ENCODE results near the gene RIPPLY3. TPM values are rescaled to one million over a fixed set of nuclear protein-coding genes. Genes with fewer than 3 reads are reported as not detected.

RIPPLY3 gene
- total RNA-seq, 1 donor from 2014 or later, result not detected

DNA sequence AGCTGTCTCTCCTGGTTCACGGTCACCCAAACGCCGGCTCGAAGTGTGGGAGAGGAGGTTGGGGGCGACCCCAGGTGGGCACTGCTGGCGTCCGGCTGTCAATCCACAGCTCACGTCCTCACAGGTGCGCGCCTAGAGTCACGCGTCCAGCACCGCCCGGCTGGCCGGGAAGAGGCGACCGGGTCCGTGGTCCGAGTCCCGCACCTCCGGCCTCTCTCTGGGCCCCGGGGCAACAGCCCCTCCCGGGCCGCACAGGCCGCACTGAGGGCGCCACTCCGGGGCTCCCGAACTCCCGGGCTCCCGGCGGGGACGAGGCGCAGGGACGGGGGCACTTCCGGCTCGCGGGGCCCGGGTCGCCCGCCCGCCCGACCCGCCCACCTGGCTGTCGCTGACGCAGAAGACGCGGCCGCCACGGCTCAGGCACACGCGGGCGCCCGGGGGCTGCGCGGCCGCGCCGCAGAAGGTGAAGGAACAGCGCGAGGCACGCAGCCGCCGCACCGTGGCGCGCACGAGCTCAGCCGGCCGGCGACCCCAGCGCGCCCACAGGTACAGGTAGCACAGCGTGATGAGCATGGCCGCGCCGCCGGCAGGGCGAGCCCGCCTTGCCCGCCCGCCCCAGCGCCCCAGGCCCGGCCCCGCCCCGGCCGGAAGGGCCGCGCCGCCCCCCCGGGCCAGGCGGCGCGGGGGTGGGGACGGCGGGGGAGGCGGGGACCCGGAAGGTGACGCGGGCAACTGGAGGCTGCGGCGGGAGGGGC, 40.3 kb upstream of the RIPPLY3 start, which contains the start of gene HLCS:
Gene HLCS (minus strand): TSS at position 604 of the 755 bp plus-strand sequence. CDS start 31 bp downstream, at position 573.
- peaks cover 10% of the 10 kb centered on the region for H3K79me2 ChIP-seq (ENCODE audit: insufficient read depth, low read length)
- H3K9me3 ChIP-seq (ENCODE audit: insufficient read depth, low read depth, low read length), result no peaks in the 10 kb centered on the region
- Mint-ChIP-seq H3K36me3 (ENCODE audit: low read depth, unreplicated experiment) (peaks cover 6% of the 10 kb centered on the region), H3K4me3 (ENCODE audit: unreplicated experiment) (peak within 1 kb of the TSS; percentile 89), H3K27ac (ENCODE audit: unreplicated experiment) (peak within 1 kb of the TSS; percentile 31), H3K4me1 (ENCODE audit: low read depth, unreplicated experiment) (peaks cover 6% of the 10 kb centered on the region), H3K9me3 (ENCODE audit: unreplicated experiment) (no peaks in the 10 kb centered on the region), H3K27me3 (ENCODE audit: low read depth, unreplicated experiment) (no peaks in the 10 kb centered on the region)
- H3K4me1 ChIP-seq (ENCODE audit: insufficient read depth, low read length), result no peaks in the 10 kb centered on the region
- FAIRE-seq (no peak), DNase-seq (ENCODE audit: low read depth) (peak; percentile 31)
- peak within 1 kb of the TSS; percentile 87 for H3K4me2 ChIP-seq (ENCODE audit: low read length)
- H4K20me1 ChIP-seq (ENCODE audit: insufficient read depth, low read length), result no peaks in the 10 kb centered on the region
- peak within 1 kb of the TSS; percentile 83 for H3K9ac ChIP-seq (ENCODE audit: low read length)
- H3K27me3 ChIP-seq (ENCODE audit: insufficient read depth, low read length), result no peaks in the 10 kb centered on the region
- H3K4me3 ChIP-seq (ENCODE audit: insufficient read depth, low read depth, low read length), result peak within 1 kb of the TSS; percentile 65
- TF ChIP-seq, protein P1, sequence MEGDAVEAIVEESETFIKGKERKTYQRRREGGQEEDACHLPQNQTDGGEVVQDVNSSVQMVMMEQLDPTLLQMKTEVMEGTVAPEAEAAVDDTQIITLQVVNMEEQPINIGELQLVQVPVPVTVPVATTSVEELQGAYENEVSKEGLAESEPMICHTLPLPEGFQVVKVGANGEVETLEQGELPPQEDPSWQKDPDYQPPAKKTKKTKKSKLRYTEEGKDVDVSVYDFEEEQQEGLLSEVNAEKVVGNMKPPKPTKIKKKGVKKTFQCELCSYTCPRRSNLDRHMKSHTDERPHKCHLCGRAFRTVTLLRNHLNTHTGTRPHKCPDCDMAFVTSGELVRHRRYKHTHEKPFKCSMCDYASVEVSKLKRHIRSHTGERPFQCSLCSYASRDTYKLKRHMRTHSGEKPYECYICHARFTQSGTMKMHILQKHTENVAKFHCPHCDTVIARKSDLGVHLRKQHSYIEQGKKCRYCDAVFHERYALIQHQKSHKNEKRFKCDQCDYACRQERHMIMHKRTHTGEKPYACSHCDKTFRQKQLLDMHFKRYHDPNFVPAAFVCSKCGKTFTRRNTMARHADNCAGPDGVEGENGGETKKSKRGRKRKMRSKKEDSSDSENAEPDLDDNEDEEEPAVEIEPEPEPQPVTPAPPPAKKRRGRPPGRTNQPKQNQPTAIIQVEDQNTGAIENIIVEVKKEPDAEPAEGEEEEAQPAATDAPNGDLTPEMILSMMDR (IDR thresholded peaks at IDR 0.05; ENCODE audit: insufficient read depth, low read depth, low read length), result no peak
- no peak for TF ChIP-seq EZH2 (IDR thresholded peaks at IDR 0.05; ENCODE audit: insufficient read depth, low read length)
- no peaks in the 10 kb centered on the region for H3K36me3 ChIP-seq (ENCODE audit: insufficient read depth, low read length)
- peak within 1 kb of the TSS; percentile 80 for H2AFZ ChIP-seq (ENCODE audit: low read depth, low read length)
- H3K27ac ChIP-seq (ENCODE audit: low read depth, low read length), result peak within 1 kb of the TSS; percentile 57

DNA sequence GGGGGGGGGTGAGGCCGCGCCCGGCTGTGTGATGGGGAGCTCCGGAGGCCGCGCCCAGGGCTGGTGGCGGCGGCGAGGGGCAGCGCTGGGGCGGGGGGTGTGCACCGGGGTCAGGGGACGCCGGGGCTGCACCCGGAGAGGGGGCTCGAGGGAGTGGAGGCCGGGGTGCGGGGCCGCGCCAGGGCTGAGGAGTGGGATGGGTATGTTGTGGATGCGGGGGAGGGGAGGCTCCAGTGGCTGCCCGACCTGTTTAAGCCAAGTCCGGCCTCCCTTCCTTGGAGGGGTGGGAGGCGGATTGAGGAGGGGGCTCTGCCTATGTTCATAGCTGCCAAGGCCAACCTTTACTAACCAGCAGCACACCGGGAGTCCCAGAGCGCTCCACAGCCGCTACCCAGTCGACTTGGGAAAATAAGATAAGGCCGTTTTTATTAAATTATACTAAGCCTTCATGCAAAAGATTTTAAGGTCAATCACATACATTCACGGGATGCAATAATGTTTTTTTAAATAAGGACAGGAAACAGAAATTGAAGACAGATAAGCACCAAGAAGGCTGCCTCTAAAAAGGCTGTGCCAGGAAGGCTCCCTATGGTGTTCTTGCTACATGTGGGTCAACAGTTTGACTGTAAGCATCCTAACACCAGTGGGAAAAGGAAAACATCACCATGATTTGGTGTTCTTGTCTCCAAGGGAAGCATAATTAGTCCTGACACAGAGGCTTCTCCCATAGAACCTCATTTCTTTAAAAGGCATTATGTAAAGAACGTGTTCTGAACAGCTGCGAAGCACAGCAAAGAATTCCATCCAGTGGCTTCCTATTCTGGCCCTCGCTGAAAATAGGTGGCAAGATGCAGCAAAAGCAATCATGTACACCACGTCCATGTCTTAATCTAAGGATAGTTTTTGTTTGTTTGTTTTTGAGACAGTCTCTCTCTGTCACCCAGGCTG, 39.4 kb upstream of the RIPPLY3 start:
- no peak for DNase-seq (ENCODE audit: low read depth)
- Histone ChIP-seq H3K27ac (ENCODE audit: low read depth, low read length) (peak overlapping the region; percentile 52), H3K4me2 (ENCODE audit: low read length) (peak overlapping the region; percentile 87)

More for the DNA sequence above, 39.4 kb upstream of the RIPPLY3 start:
- H4K20me1 ChIP-seq (ENCODE audit: insufficient read depth, low read length), result no peaks in the 10 kb centered on the region
- H3K4me1 ChIP-seq (ENCODE audit: insufficient read depth, low read length), result no peaks in the 10 kb centered on the region
- H3K9me3 ChIP-seq (ENCODE audit: insufficient read depth, low read depth, low read length), result no peaks in the 10 kb centered on the region
- Mint-ChIP-seq H3K27me3 (ENCODE audit: low read depth, unreplicated experiment) (no peaks in the 10 kb centered on the region), H3K4me3 (ENCODE audit: unreplicated experiment) (peak overlapping the region; percentile 82), H3K36me3 (ENCODE audit: low read depth, unreplicated experiment) (peaks cover 1% of the 10 kb centered on the region), H3K27ac (ENCODE audit: unreplicated experiment) (no peak overlapping the region), H3K9me3 (ENCODE audit: unreplicated experiment) (no peaks in the 10 kb centered on the region), H3K4me1 (ENCODE audit: low read depth, unreplicated experiment) (peaks cover 6% of the 10 kb centered on the region)
- peak overlapping the region; percentile 57 for H3K4me3 ChIP-seq (ENCODE audit: insufficient read depth, low read depth, low read length)
- peak overlapping the region; percentile 78 for H3K9ac ChIP-seq (ENCODE audit: low read length)
- H3K79me2 ChIP-seq (ENCODE audit: insufficient read depth, low read length), result peaks cover 10% of the 10 kb centered on the region
- H3K36me3 ChIP-seq (ENCODE audit: insufficient read depth, low read length), result no peaks in the 10 kb centered on the region
- no peaks in the 10 kb centered on the region for H3K27me3 ChIP-seq (ENCODE audit: insufficient read depth, low read length)
- no peak overlapping the region for H2AFZ ChIP-seq (ENCODE audit: low read depth, low read length)
- no peak for FAIRE-seq
- TF ChIP-seq, protein P1 (IDR thresholded peaks at IDR 0.05; ENCODE audit: insufficient read depth, low read depth, low read length), result no peak
- no peak for TF ChIP-seq EZH2 (IDR thresholded peaks at IDR 0.05; ENCODE audit: insufficient read depth, low read length)
